Common myeloid progenitor, CD34-positive (primary cell): ENCODE measurements around the gene AACS.
A peak's percentile ranks its signal among the peaks of the same experiment; 100 is the strongest.

Source experiments
- CTCF ChIA-PET: fragments of 350-600 bp; sonication (Branson Sonifier 250); formaldehyde crosslinking; loops from one replicate; lab custom pipeline; 2021; ENCODE audit warnings: antibody characterized with exemption; lab: Charles Lee
- POLR2A ChIA-PET: fragments of 350-600 bp; sonication (Branson Sonifier 250); formaldehyde crosslinking; loops from one replicate; lab custom pipeline; 2021; ENCODE audit warnings: antibody characterized with exemption; lab: Charles Lee
- DNase-seq, 3 donors: peaks; one replicate each; pipeline versions ENCODE4 v3.0.0 to v3.0.0-alpha.2; 2013
- H3K27ac ChIP-seq, 2 experiments: 1 replicate in 1 of 2; 2 replicates in 1 of 2; pipeline ENCODE4 v1.7.0; 2013; ENCODE audit warnings: inconsistent platforms in 2 of 2, low read length in 2 of 2, mild to moderate bottlenecking in 2 of 2, low read depth in 1 of 2, moderate library complexity in 1 of 2; ENCODE audit not compliant: severe bottlenecking in 2 of 2, insufficient read depth in 1 of 2, poor library complexity in 1 of 2
- H3K27me3 ChIP-seq, 5 experiments: replicated peaks in 2 of 5; 1 replicate in 3 of 5; 2 replicates in 2 of 5; pipeline versions ENCODE4 v1.6.1 to v1.7.0; 2013; ENCODE audit warnings: low read length in 4 of 5, mild to moderate bottlenecking in 2 of 5, moderate library complexity in 2 of 5, inconsistent platforms in 1 of 5; ENCODE audit not compliant: insufficient read depth in 5 of 5, control insufficient read depth in 4 of 5
- H3K36me3 ChIP-seq, 4 experiments: 1 replicate in 2 of 4; 2 replicates in 2 of 4; pipeline versions ENCODE4 v1.6.1 to v1.7.0; 2013; ENCODE audit warnings: low read length in 3 of 4, control low read depth in 1 of 4, mild to moderate bottlenecking in 1 of 4; ENCODE audit not compliant: control insufficient read depth in 4 of 4, insufficient read depth in 4 of 4
- H3K4me1 ChIP-seq, 4 experiments: 1 replicate in 3 of 4; 2 replicates in 1 of 4; pipeline versions ENCODE4 v1.6.1 to v1.7.1; 2013; ENCODE audit warnings: low read length in 3 of 4, mild to moderate bottlenecking in 3 of 4, control low read depth in 1 of 4, inconsistent platforms in 1 of 4, moderate library complexity in 1 of 4; ENCODE audit not compliant: control insufficient read depth in 4 of 4, insufficient read depth in 4 of 4; ENCODE audit errors: control extremely low read depth in 1 of 4
- H3K4me3 ChIP-seq, 7 experiments: 1 replicate in 4 of 7; 2 replicates in 3 of 7; pipeline versions ENCODE4 v1.5.1 to v1.7.0; 2013; ENCODE audit warnings: mild to moderate bottlenecking in 7 of 7, low read length in 6 of 7, moderate library complexity in 6 of 7, inconsistent platforms in 2 of 7, low read depth in 2 of 7, control low read depth in 1 of 7; ENCODE audit not compliant: insufficient read depth in 4 of 7, control insufficient read depth in 1 of 7; ENCODE audit errors: extremely low read depth in 1 of 7
- H3K9me3 ChIP-seq, 5 experiments: 1 replicate in 4 of 5; 2 replicates in 1 of 5; pipeline versions ENCODE4 v1.6.1 to v1.7.1; 2013; ENCODE audit warnings: low read length in 4 of 5, mild to moderate bottlenecking in 2 of 5, inconsistent platforms in 1 of 5, low read depth in 1 of 5, moderate library complexity in 1 of 5; ENCODE audit not compliant: control insufficient read depth in 4 of 5, insufficient read depth in 2 of 5; ENCODE audit errors: control extremely low read depth in 1 of 5
- WGBS: methylation state at CpG from one replicate; pipeline ENCODE4 v1.1.5; 2013; ENCODE audit not compliant: insufficient coverage; 5-methylcytosine and 5-hydroxymethylcytosine counted together

AACS gene

GRCh38 chr12:125187148-125187745 lies 122.0 kb downstream of the AACS start:
- Histone ChIP-seq H3K4me3 (peak overlapping the region in 4 of 7 experiments; percentile 27 to 66 (median 44)), H3K4me1 (peaks cover 0 to 25% (median 8%) of the 10 kb centered on the region in 4 experiments), H3K27ac (no peak overlapping the region), H3K36me3 (no peaks in the 10 kb centered on the region), H3K9me3 (no peaks in the 10 kb centered on the region), H3K27me3 (peaks cover 15 to 89% (median 50%) of the 10 kb centered on the region in 5 experiments)
- ChIA-PET CTCF (interaction anchor here (0.6 to 1.6 kb wide), 3 partner anchors 10 to 144 kb away, joined by 3 to 10 read pairs (median 3); no protein-coding TSS in a partner anchor), POLR2A (interaction anchor here (0.6 kb wide), 1 partner anchor 69 kb away, joined by 5 read pairs; no protein-coding TSS in a partner anchor)
- no peak for DNase-seq
- 1% methylated on average over 25 of the region's 41 CpGs for WGBS

- H3K4me3 ChIP-seq: no peak overlapping the region
- WGBS: 6% methylated on average over 11 of the region's 25 CpGs
- DNase-seq: no peak
- H3K27ac ChIP-seq: no peak overlapping the region
- POLR2A ChIA-PET: interaction anchor here (0.6 kb wide), 1 partner anchor 69 kb away, joined by 5 read pairs; no protein-coding TSS in a partner anchor
- no peaks in the 10 kb centered on the region for H3K9me3 ChIP-seq
- H3K27me3 ChIP-seq: peaks cover 15 to 92% (median 54%) of the 10 kb centered on the region in 5 experiments
- peaks cover 0 to 25% (median 8%) of the 10 kb centered on the region in 4 experiments for H3K4me1 ChIP-seq
- no peaks in the 10 kb centered on the region for H3K36me3 ChIP-seq
- CTCF ChIA-PET: interaction anchor here (0.6 to 1.6 kb wide), 4 partner anchors 9 to 144 kb away, joined by 3 to 10 read pairs (median 3); no protein-coding TSS in a partner anchor
Observed at GRCh38 chr12:125187780-125188741, 122.8 kb downstream of the AACS start.

- DNase-seq: no peak
- no peaks in the 10 kb centered on the region for H3K36me3 ChIP-seq
- POLR2A ChIA-PET: no interaction called here
- CTCF ChIA-PET: no interaction called here
- H3K4me3 ChIP-seq: no peak overlapping the region
- peaks cover 0 to 23% (median 8%) of the 10 kb centered on the region in 4 experiments for H3K4me1 ChIP-seq
- H3K27me3 ChIP-seq: peaks cover 15 to 94% (median 53%) of the 10 kb centered on the region in 5 experiments
- 16% methylated on average over 9 of the region's 10 CpGs for WGBS
- H3K27ac ChIP-seq: no peak overlapping the region
- H3K9me3 ChIP-seq: no peaks in the 10 kb centered on the region
Observed at GRCh38 chr12:125189015-125189414, 123.8 kb downstream of the AACS start.

- CTCF ChIA-PET: no interaction called here
Observed at GRCh38 chr12:125189502-125189901, 124.3 kb downstream of the AACS start.

GRCh38 chr12:125191361-125192087 lies 126.3 kb downstream of the AACS start:
- no peak for DNase-seq
- Histone ChIP-seq H3K27me3 (peaks cover 18 to 91% (median 45%) of the 10 kb centered on the region in 5 experiments), H3K9me3 (peaks cover 0 to 2% (median 0%) of the 10 kb centered on the region in 5 experiments), H3K4me1 (peaks cover 0 to 16% (median 6%) of the 10 kb centered on the region in 4 experiments), H3K4me3 (no peak overlapping the region), H3K36me3 (no peaks in the 10 kb centered on the region), H3K27ac (no peak overlapping the region)
- ChIA-PET CTCF (interaction anchor here (1.0 kb wide), 1 partner anchor 11 kb away, joined by 3 read pairs; no protein-coding TSS in a partner anchor), POLR2A (no interaction called here)
- WGBS: 70% methylated on average over 9 of the region's 10 CpGs

More at GRCh38 chr12:125189502-125189901, 124.3 kb downstream of the AACS start:
- no peak overlapping the region for H3K4me3 ChIP-seq
- peaks cover 0 to 23% (median 8%) of the 10 kb centered on the region in 4 experiments for H3K4me1 ChIP-seq
- WGBS: 19% methylated on average over 5 of the region's 8 CpGs
- H3K9me3 ChIP-seq: no peaks in the 10 kb centered on the region
- no peak overlapping the region for H3K27ac ChIP-seq
- H3K36me3 ChIP-seq: no peaks in the 10 kb centered on the region
- DNase-seq: no peak
- H3K27me3 ChIP-seq: peaks cover 15 to 94% (median 50%) of the 10 kb centered on the region in 5 experiments
- POLR2A ChIA-PET: no interaction called here

- no peak overlapping the region for H3K4me3 ChIP-seq
- peaks cover 0 to 4% (median under 1%) of the 10 kb centered on the region in 4 experiments for H3K4me1 ChIP-seq
- ChIA-PET POLR2A (no interaction called here), CTCF (no interaction called here)
- no peaks in the 10 kb centered on the region for H3K36me3 ChIP-seq
- H3K9me3 ChIP-seq: peaks cover 0 to 2% (median 0%) of the 10 kb centered on the region in 5 experiments
- H3K27me3 ChIP-seq: peaks cover 20 to 86% (median 41%) of the 10 kb centered on the region in 5 experiments
- no peak for DNase-seq
- WGBS: 64% methylated on average over 6 of the region's 9 CpGs
- no peak overlapping the region for H3K27ac ChIP-seq
Observed at GRCh38 chr12:125192690-125193221, 127.5 kb downstream of the AACS start.
